IMR-90 (cell line): ENCODE measurements around the gene DZIP1L.

ENCODE experiments used
- BHLHE40 ChIP-seq: fragments of 150-350 bp; IDR thresholded peaks from 2 replicates; pipeline ENCODE4 v1.6.1; 2016; ENCODE audit warnings: mild to moderate bottlenecking, low read depth, low read length
- CEBPB ChIP-seq: IDR thresholded peaks from 2 replicates; pipeline ENCODE4 v1.6.1; 2012; ENCODE audit warnings: low read depth, low read length, improper control_type of control experiment
- CHD1 ChIP-seq: IDR thresholded peaks from 2 replicates; pipeline ENCODE4 v1.6.1; 2012; ENCODE audit warnings: low read depth, low read length, improper control_type of control experiment
- CTCF ChIP-seq: conservative IDR thresholded peaks from 2 replicates; pipeline ENCODE4 v1.5.1; 2012; ENCODE audit warnings: mild to moderate bottlenecking, low read depth, low read length, improper control_type of control experiment
- FOS ChIP-seq: fragments of 150-350 bp; IDR thresholded peaks from 2 replicates; pipeline ENCODE4 v1.6.1; 2016; ENCODE audit warnings: low read depth, low read length
- MAFK ChIP-seq: IDR thresholded peaks from 2 replicates; pipeline ENCODE4 v1.6.1; 2012; ENCODE audit warnings: low read depth, low read length, improper control_type of control experiment
- MAZ ChIP-seq: IDR thresholded peaks from 2 replicates; pipeline ENCODE4 v1.6.1; 2012; ENCODE audit warnings: low read depth, mild to moderate bottlenecking, low read length, improper control_type of control experiment, moderate library complexity, borderline replicate concordance
- MXI1 ChIP-seq: IDR thresholded peaks from 2 replicates; pipeline ENCODE4 v1.6.1; 2012; ENCODE audit warnings: low read depth, mild to moderate bottlenecking, low read length, moderate library complexity, borderline replicate concordance
- POLR2A ChIP-seq: IDR thresholded peaks from 2 replicates; pipeline ENCODE4 v1.6.1; 2012; ENCODE audit warnings: mild to moderate bottlenecking, low read depth, low read length
- RCOR1 ChIP-seq: IDR thresholded peaks from 2 replicates; pipeline ENCODE4 v1.6.1; 2012; ENCODE audit warnings: mild to moderate bottlenecking, low read length, improper control_type of control experiment; ENCODE audit not compliant: insufficient replicate concordance
- RFX5 ChIP-seq: IDR thresholded peaks from 2 replicates; pipeline ENCODE4 v1.8.0; 2012; ENCODE audit warnings: low read depth, mild to moderate bottlenecking, low read length, moderate library complexity
- SMC3 ChIP-seq: fragments of 150-350 bp; IDR thresholded peaks from 2 replicates; pipeline ENCODE4 v1.6.1; 2016; ENCODE audit warnings: low read depth, mild to moderate bottlenecking, antibody characterized with exemption, low read length, moderate library complexity
- USF2 ChIP-seq: fragments of 150-350 bp; IDR thresholded peaks from 2 replicates; pipeline ENCODE4 v1.6.1; 2017; ENCODE audit warnings: mild to moderate bottlenecking, antibody characterized with exemption, low read length, low read depth
- TF ChIP-seq, protein P1 (sequence below): fragments of 150-350 bp; IDR thresholded peaks from 2 replicates; pipeline ENCODE4 v1.6.1; 2016; ENCODE audit warnings: low read depth, mild to moderate bottlenecking, low read length, moderate library complexity, borderline replicate concordance

DNA sequence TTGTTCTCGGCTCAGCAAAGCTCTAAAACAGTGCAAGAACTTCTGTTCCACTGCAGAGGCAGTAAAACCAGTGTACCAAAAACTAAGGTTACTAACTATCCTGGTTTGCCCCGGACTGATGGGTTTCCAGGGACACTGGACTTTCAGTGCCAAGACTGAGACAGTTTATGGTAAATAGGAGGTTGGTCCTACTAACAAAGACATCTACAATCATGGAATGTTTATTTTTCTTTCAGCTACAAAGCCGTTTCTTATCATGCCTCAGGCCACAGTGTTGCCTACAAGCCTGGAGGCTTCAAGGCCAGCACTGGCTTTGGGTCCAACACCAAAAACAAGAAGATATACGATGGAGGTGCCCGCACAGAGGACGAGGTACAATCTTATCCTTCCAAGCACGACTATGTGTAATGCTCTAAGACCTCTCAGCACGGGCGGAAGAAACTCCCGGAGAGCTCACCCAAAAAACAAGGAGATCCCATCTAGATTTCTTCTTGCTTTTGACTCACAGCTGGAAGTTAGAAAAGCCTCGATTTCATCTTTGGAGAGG, 84.6 kb downstream of the DZIP1L start:
- TF ChIP-seq POLR2A, result no peak
- no peak for TF ChIP-seq CTCF
- no peak for TF ChIP-seq MAFK
- no peak for TF ChIP-seq RFX5
- TF ChIP-seq MAZ, result no peak
- no peak for TF ChIP-seq CHD1
- no peak for TF ChIP-seq SMC3
- no peak for TF ChIP-seq MXI1
- TF ChIP-seq CEBPB, result no peak
- TF ChIP-seq FOS, result no peak
- no peak for TF ChIP-seq BHLHE40
- TF ChIP-seq RCOR1, result no peak
- TF ChIP-seq USF2, result no peak
- TF ChIP-seq, protein P1, sequence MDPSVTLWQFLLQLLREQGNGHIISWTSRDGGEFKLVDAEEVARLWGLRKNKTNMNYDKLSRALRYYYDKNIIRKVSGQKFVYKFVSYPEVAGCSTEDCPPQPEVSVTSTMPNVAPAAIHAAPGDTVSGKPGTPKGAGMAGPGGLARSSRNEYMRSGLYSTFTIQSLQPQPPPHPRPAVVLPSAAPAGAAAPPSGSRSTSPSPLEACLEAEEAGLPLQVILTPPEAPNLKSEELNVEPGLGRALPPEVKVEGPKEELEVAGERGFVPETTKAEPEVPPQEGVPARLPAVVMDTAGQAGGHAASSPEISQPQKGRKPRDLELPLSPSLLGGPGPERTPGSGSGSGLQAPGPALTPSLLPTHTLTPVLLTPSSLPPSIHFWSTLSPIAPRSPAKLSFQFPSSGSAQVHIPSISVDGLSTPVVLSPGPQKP, result no peak
